Measurements from ENCODE around the gene DNAJB11. TPM values are rescaled to one million over a fixed set of nuclear protein-coding genes. Genes with fewer than 3 reads are reported as not detected.

The DNAJB11 gene
- 63.4 and 68.5 TPM in 2 replicates for total RNA-seq (ENCODE audit: low replicate concordance)
- long read RNA-seq, transcript DNAJB11-201 (10 exons, 1,688 nt), result major isoform, 41 of 55 reads
- long read RNA-seq, partial matches to known transcripts, result 13 of 55 reads
- long read RNA-seq, other reads (novel, unspliced or antisense), result 1 of 55 reads

GRCh38 chr3:186570096-186570940 is at the start of gene DNAJB11:
TSS of gene DNAJB11 (plus strand) at chr3:186570720. CDS start at chr3:186570898, 178 bp downstream.
- H3K27me3 Mint-ChIP-seq, result no peaks in the 10 kb centered on the region
- peaks cover 26% of the 10 kb centered on the region for H3K4me1 Mint-ChIP-seq (ENCODE audit: unreplicated experiment)
- H3K9me3 Mint-ChIP-seq, result no peaks in the 10 kb centered on the region
- H3K4me3 Mint-ChIP-seq, result peak within 1 kb of the TSS; percentile 98
- peak within 1 kb of the TSS; percentile 98 for H3K27ac Mint-ChIP-seq
- no peak for TF ChIP-seq CTCF (conservative IDR thresholded peaks at IDR 0.05)
- peak; percentile 98 for DNase-seq (ENCODE audit: extremely low spot score, unreplicated experiment)
- H3K36me3 Mint-ChIP-seq, result peaks cover 9% of the 10 kb centered on the region

- H3K27me3 Mint-ChIP-seq, result peaks cover 7% of the 10 kb centered on the region
Observed at GRCh38 chr3:186520957-186521842, 49.3 kb upstream of the DNAJB11 start.

GRCh38 chr3:186523022-186523421 is 47.5 kb upstream of the DNAJB11 start:
- Mint-ChIP-seq H3K27me3 (peaks cover 8% of the 10 kb centered on the region), H3K4me3 (no peak overlapping the region), H3K4me1 (ENCODE audit: unreplicated experiment) (peaks cover 35% of the 10 kb centered on the region), H3K27ac (no peak overlapping the region), H3K9me3 (peaks cover 5% of the 10 kb centered on the region), H3K36me3 (no peaks in the 10 kb centered on the region)
- no peak for DNase-seq (ENCODE audit: extremely low spot score, unreplicated experiment)
- no peak for TF ChIP-seq CTCF (conservative IDR thresholded peaks at IDR 0.05)

More at GRCh38 chr3:186520957-186521842, 49.3 kb upstream of the DNAJB11 start:
- peaks cover 30% of the 10 kb centered on the region for H3K4me1 Mint-ChIP-seq (ENCODE audit: unreplicated experiment)
- no peak overlapping the region for H3K27ac Mint-ChIP-seq
- TF ChIP-seq CTCF (conservative IDR thresholded peaks at IDR 0.05), result no peak
- H3K9me3 Mint-ChIP-seq, result no peaks in the 10 kb centered on the region
- no peak overlapping the region for H3K4me3 Mint-ChIP-seq
- no peak for DNase-seq (ENCODE audit: extremely low spot score, unreplicated experiment)
- H3K36me3 Mint-ChIP-seq, result no peaks in the 10 kb centered on the region

- H3K4me3 Mint-ChIP-seq, result no peak overlapping the region
- no peak for TF ChIP-seq CTCF (conservative IDR thresholded peaks at IDR 0.05)
- H3K36me3 Mint-ChIP-seq, result no peaks in the 10 kb centered on the region
- H3K4me1 Mint-ChIP-seq (ENCODE audit: unreplicated experiment), result peaks cover 35% of the 10 kb centered on the region
- peaks cover 7% of the 10 kb centered on the region for H3K27me3 Mint-ChIP-seq
- H3K27ac Mint-ChIP-seq, result no peak overlapping the region
- no peak for DNase-seq (ENCODE audit: extremely low spot score, unreplicated experiment)
- peaks cover 5% of the 10 kb centered on the region for H3K9me3 Mint-ChIP-seq
Observed at GRCh38 chr3:186523434-186523833, 47.1 kb upstream of the DNAJB11 start.

- no peak overlapping the region for H3K27ac Mint-ChIP-seq
- H3K9me3 Mint-ChIP-seq, result peaks cover 9% of the 10 kb centered on the region
- peaks cover 4% of the 10 kb centered on the region for H3K27me3 Mint-ChIP-seq
- no peak overlapping the region for H3K4me3 Mint-ChIP-seq
- DNase-seq (ENCODE audit: extremely low spot score, unreplicated experiment), result no peak
- H3K4me1 Mint-ChIP-seq (ENCODE audit: unreplicated experiment), result peaks cover 40% of the 10 kb centered on the region
- H3K36me3 Mint-ChIP-seq, result no peaks in the 10 kb centered on the region
- no peak for TF ChIP-seq CTCF (conservative IDR thresholded peaks at IDR 0.05)
Observed at GRCh38 chr3:186524616-186525015, 45.9 kb upstream of the DNAJB11 start.

All from type B pancreatic cell (in vitro differentiated cells).